NCI-H2171 (cell line): ENCODE data around the gene GNAI1.

Source experiments
- DNase-seq: peaks from one replicate; lab custom pipeline; 2025; lab: John Stamatoyannopoulos, UW

Gene GNAI1

DNA sequence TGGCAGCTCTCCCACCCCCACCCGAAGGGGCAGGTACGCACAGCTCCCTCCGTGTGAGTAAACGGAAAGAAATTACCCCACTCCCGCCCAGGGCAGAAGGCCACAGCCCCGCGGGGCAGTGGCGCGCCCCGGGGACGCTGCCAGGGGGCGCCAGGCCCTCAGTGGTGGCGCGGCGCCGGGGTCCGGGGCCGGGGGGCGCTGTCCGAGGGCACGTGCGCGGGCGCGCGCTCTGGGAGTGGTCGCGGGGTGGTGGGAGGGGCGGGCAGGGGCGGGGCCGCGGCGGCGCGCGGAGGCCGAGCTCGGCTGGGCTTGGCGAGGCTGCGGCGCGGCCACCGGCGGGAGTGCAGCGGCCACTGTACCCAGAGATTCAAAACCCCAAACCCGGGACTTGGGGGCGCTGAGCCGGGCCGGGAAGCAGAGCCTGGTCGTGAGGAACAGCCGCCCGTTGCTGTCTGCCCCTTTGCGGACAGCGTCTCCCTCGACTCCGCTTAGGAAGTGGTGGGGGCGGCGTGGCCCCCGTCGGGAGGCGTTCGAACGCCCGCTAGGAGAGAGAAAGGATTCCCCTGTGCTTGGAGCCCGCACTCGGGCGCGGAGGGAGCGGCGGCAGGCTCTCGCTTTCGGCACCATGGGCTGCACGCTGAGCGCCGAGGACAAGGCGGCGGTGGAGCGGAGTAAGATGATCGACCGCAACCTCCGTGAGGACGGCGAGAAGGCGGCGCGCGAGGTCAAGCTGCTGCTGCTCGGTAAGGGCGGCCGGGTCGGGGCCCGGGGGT, at the start of gene GNAI1:
Gene GNAI1, plus strand, starts transcription at position 296 of the 773 bp plus-strand sequence. Its CDS starts 330 bp downstream, at position 626.
- DNase-seq: peak; percentile 83

DNA sequence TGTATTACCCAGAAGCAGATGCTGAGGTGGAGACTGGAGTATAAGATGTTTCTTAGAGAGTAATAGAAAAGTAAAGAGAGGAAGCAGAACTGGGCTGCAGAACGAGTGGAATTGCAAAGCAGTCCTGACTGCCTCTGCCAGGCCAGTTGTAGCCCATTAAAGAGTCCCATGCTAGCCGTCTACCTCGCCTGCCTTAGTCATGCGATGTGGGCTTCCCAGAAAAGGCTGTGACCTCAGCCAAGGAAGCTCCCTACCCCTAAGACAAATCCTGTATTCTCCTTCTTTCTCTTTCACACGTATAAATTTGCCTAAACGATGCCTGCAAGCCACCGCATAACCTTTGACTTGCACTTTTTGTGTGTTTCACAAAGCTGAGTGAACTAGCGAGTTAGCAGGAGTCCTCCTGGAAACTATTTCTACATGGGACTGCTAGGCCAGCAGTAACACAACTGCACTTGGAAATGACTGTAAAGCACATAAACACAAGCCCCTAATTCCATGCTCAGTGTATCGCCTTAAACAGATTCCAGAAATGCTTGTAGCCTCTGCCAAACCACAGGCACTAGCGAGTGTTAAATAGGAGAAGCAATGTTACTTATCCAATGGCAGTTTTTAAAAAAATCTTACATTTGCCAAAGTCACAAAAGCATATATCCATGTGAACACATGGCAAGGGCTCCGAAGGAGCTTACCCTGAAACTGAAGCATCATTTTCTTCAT, 47.4 kb upstream of the GNAI1 start:
- DNase-seq: no peak

DNA sequence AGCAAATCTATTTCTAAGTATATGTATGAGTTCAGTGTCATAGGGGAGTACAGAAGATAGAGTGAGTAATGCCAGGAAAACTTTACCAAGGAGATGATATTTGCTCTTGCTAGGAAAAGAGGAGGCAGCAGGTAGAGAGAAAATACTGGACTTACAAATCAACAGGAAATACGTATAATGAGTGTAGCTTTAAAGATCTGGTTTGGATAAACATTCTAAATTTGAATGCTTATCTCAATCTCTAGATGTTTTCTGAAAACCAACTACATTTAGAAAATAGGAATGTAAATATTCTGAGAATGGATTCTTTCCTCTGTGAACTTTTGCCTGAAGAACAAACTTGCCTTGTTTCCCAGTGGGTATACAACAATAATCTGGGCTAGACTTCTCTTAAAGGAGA, 46.9 kb upstream of the GNAI1 start:
- DNase-seq: no peak

- no peak for DNase-seq
Observed at GRCh38 chr7:80088705-80089104, 45.9 kb upstream of the GNAI1 start.

GRCh38 chr7:80089366-80089765, 45.3 kb upstream of the GNAI1 start:
- no peak for DNase-seq

DNA sequence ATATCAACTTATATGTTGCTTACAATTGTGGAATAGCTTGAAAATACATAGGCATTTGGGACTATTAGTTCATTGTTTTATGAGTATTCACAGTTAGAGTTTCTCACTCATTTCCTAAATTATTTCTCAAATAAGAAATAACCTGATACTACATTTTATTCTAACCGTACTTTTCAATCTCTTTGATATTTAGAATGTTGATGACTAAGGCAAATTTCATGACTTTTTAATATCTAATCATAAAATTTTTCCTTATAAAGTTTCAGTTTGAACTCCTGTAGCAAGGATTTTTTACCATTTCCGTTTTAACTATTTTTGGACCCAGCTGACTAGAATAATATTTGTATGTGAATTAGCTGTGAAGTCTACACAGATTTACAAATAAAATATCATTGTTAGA, 41.3 kb upstream of the GNAI1 start:
- no peak for DNase-seq

DNA sequence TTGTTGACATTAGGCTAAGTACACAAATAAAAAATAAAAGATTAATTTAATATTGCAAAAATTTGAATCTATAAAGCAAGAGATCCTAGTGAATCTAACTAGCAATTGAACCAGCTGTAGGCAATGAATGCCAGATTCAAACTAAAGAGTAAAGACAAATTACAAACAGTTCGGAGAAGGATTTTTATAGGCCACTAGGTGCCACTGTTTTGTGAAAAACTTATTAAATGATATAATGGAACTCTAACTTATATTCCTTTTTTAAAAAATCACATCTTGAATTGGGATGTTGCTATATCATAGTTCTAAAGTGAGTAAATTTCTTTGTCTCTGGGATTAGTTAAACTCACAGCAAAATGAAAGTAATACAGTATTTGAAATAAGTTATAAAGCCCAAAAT, 39.1 kb upstream of the GNAI1 start:
- no peak for DNase-seq

DNA sequence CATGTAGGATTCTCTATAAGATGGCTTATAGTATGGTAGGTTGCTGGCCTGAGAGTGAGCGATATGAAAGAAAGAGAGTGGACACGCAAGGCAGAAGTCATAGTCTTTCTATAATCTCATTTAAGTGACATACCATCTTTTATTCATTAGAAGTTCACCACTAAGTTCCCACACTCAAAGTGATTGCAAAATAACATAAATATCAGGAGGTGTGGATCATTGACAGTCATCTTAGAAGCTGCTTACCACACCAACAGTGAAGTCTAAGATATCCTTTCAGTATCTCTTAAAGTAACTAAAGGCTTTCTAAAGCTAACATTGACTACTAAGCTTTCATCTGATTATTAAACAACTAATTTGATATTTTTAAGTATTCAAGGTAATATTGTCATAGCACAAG, 36.9 kb upstream of the GNAI1 start:
- DNase-seq: no peak

- no peak for DNase-seq
Observed at GRCh38 chr7:80098795-80099194, 35.8 kb upstream of the GNAI1 start.

- no peak for DNase-seq
Observed at GRCh38 chr7:80100254-80100653, 34.4 kb upstream of the GNAI1 start.

DNA sequence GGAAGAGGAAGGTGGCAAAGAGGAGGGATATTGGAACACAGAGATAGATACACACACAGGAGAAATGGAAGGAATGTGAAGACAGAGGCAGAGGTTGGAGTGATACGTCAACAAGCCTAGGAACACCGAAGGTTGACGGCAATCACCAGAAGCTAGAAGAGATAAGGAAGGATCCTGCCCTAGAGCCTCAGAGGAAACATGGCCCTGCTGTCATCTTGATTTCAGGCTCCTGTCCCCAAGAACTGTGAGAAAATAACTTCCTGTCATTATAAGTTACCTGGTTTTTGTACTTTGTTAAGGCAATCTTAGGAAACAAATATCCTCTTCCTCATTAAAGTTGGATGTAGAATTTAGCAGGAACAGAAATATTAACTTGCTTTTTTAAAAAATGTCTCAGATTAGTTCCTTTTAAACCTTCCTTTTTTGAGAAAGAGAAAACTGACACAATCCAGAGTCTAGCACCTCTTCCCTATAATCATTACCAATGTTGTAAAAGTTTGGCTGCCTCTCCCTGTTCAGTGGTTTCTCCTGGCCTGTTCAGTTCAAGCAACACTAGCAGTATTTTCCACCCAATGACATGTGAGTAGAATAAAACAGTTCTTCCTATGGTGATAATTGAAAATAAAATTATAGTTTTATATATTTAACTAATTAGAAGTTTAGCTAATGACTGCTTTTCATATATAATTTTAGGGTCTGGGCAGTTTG, 28.8 kb upstream of the GNAI1 start:
- DNase-seq: no peak

- DNase-seq: no peak
Observed at GRCh38 chr7:80106498-80107113, 28.0 kb upstream of the GNAI1 start.

DNA sequence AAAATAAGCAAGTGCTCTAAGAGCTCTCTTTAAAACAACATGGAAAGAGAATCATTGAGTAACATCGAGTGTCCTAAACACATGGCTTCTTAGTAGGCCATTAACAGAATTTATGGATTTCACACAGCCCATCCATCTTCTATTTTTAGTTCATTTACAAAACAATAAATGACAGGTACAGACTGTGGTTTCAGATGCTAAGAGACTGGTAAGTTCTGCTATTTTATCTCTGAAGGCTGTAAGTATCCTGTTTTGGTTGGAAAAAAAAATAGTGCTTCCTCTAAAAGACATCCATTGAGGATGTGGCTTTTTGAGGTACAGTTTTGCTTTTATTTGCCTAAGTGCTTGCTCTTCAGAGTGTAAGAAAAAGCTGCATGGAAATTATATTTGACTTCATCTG, 27.4 kb upstream of the GNAI1 start:
- no peak for DNase-seq

- DNase-seq: no peak
Observed at GRCh38 chr7:80110376-80110775, 24.3 kb upstream of the GNAI1 start.

GRCh38 chr7:80114159-80114558, 20.5 kb upstream of the GNAI1 start:
- no peak for DNase-seq

GRCh38 chr7:80124526-80125264, 9.9 kb upstream of the GNAI1 start:
- DNase-seq: no peak

DNA sequence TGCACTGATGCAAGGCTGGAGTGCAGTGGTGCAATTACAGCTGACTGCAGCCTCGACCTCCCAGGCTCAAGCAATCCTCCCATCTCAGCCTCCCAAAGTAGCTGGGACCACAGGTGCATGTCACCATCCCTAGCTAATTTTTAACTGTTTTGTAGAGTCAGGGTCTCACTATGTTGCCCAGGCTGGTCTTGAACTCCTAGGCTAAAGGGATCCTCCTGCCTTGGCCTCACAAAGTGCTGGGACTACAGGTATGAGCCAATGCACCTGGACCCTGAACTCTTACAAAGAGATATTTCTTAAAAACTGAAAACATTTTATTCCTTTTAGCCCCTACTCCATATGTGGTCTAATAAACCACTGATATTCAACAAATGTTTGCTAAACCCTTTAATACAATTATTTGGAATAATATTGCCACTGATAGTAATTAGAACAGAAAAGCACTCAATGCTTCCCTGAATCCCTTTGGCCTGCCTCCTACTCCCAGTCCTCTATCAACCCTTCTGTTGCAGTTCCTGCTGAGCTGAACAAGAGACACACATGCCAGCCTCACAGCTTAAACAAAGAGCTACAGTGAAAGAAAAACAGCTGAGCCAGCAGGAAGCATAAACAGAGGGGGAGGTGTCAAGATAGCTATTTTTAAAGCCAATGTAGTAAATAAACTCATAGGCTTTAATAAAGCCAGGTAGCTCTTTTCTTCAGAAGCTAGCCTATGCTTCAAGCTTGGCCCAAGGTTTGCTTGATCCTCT, 7.0 kb upstream of the GNAI1 start:
- peak; percentile 5 for DNase-seq

DNA sequence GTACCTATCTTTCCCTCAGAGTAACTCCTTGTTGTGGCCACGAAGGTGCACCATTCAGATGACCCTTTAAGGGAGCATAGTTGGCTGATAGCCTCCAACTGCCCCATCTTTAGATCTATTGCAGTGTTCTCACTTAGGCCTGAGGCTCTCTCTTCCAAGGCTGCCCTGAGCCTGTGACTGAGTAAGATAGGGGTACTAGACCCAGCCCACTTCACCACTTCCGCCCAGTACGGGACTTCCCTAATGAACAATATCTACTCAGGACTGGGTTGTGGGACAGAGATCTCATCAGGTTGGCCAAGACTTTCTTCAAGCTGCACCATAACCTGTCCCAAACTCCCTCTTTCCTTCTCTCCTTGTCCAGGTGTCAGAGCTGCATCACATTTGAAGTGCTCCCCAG, 5.7 kb upstream of the GNAI1 start:
- no peak for DNase-seq

GRCh38 chr7:80129785-80130184, 4.8 kb upstream of the GNAI1 start:
- no peak for DNase-seq

- DNase-seq: no peak
Observed at GRCh38 chr7:80131675-80132435, 2.8 kb upstream of the GNAI1 start.
